H1 (cell line): ENCODE data around the gene SLIT3. TPM values are rescaled to one million over a fixed set of nuclear protein-coding genes. Genes with fewer than 3 reads are reported as not detected.

Experiments used
- CTCF ChIA-PET: fragments of 300-600 bp; sonication (Branson Sonifier 250); formaldehyde crosslinking; loops from one replicate; lab custom pipeline; 2021; ENCODE audit not compliant: partially characterized antibody; lab: Charles Lee
- POLR2A ChIA-PET: fragments of 300-600 bp; sonication (Branson Sonifier 250); formaldehyde crosslinking; loops from one replicate; lab custom pipeline; 2021; ENCODE audit warnings: inconsistent platforms; ENCODE audit not compliant: partially characterized antibody; lab: Charles Lee
- DNase-seq, 2 experiments: peaks; one replicate each; pipeline versions ENCODE4 v3.0.0 to v3.0.0-alpha.2; 2010 to 2022; ENCODE audit warnings: low spot score in 2 of 2, low read depth in 1 of 2, mixed read lengths in 1 of 2
- FAIRE-seq: peaks from 2 replicates; lab custom pipeline; 2011; peaks lifted over from hg19 to GRCh38; lab: Jason Lieb, UNC
- H2AFZ ChIP-seq: 2 replicates; pipeline ENCODE4 v1.8.1; 2012; ENCODE audit warnings: low read length, inconsistent platforms
- H2AK5ac ChIP-seq: 2 replicates; pipeline ENCODE4 v1.6.1; 2013; ENCODE audit warnings: low read depth, low read length
- H2BK120ac ChIP-seq: replicated peaks from 2 replicates; pipeline ENCODE3; 2013; ENCODE audit warnings: low read depth, low read length, inconsistent platforms
- H2BK12ac ChIP-seq: 2 replicates; pipeline ENCODE4 v1.6.1; 2013; ENCODE audit warnings: low read depth, low read length
- H2BK15ac ChIP-seq: 2 replicates; pipeline ENCODE4 v1.6.1; 2013; ENCODE audit warnings: low read length
- H2BK20ac ChIP-seq: 2 replicates; pipeline ENCODE4 v1.6.1; 2013; ENCODE audit warnings: low read length
- H2BK5ac ChIP-seq: 2 replicates; pipeline ENCODE4 v1.6.1; 2013; ENCODE audit warnings: low read depth, low read length
- H3K14ac ChIP-seq: 2 replicates; pipeline ENCODE4 v1.6.1; 2013; ENCODE audit warnings: inconsistent platforms; ENCODE audit not compliant: insufficient read length
- H3K18ac ChIP-seq: 2 replicates; pipeline ENCODE4 v1.6.1; 2013; ENCODE audit warnings: low read length; ENCODE audit errors: extremely low read depth
- H3K23ac ChIP-seq: 2 replicates; pipeline ENCODE4 v1.6.1; 2013; ENCODE audit warnings: inconsistent platforms; ENCODE audit not compliant: insufficient read length
- H3K23me2 ChIP-seq: 2 replicates; pipeline ENCODE4 v1.6.1; 2013; ENCODE audit warnings: low read depth, low read length
- H3K27ac ChIP-seq: 2 replicates; pipeline ENCODE4 v1.6.1; 2011; ENCODE audit warnings: low read depth, low read length, inconsistent platforms
- H3K27me3 ChIP-seq, 4 experiments: replicated peaks in 1 of 4; 1 replicate in 1 of 4; 2 replicates in 3 of 4; pipeline versions ENCODE4 v1.6.1 to v1.8.1; 2011 to 2013; ENCODE audit warnings: low read length in 3 of 4, mild to moderate bottlenecking in 3 of 4, inconsistent platforms in 2 of 4, mixed read lengths in 2 of 4, moderate library complexity in 1 of 4; ENCODE audit not compliant: control insufficient read depth in 3 of 4, insufficient read depth in 3 of 4; ENCODE audit errors: extremely low read depth in 1 of 4
- H3K36me3 ChIP-seq, 4 experiments: 2 replicates each; pipeline versions ENCODE4 v1.6.1 to v1.8.1; 2011 to 2013; ENCODE audit warnings: mild to moderate bottlenecking in 4 of 4, low read length in 3 of 4, moderate library complexity in 2 of 4, control low read depth in 1 of 4, inconsistent platforms in 1 of 4; ENCODE audit not compliant: insufficient read depth in 4 of 4, control insufficient read depth in 2 of 4
- H3K4ac ChIP-seq: replicated peaks from 2 replicates; pipeline ENCODE3; 2013; ENCODE audit warnings: low read length, low read depth, mixed read lengths, inconsistent platforms; ENCODE audit not compliant: insufficient read length
- H3K4me1 ChIP-seq, 4 experiments: replicated peaks in 1 of 4; 1 replicate in 1 of 4; 2 replicates in 3 of 4; pipeline versions ENCODE4 v1.6.1 to v1.8.1; 2011 to 2013; ENCODE audit warnings: low read length in 3 of 4, inconsistent platforms in 2 of 4, mixed read lengths in 1 of 4; ENCODE audit not compliant: insufficient read depth in 4 of 4, control insufficient read depth in 3 of 4
- H3K4me2 ChIP-seq, 2 experiments: 2 replicates each; pipeline versions ENCODE4 v1.6.1 to v1.8.1; 2011 to 2013; ENCODE audit warnings: low read depth in 2 of 2, low read length in 2 of 2, control low read depth in 1 of 2, inconsistent platforms in 1 of 2, mild to moderate bottlenecking in 1 of 2; ENCODE audit not compliant: insufficient read depth in 1 of 2
- H3K4me3 ChIP-seq, 4 experiments: fragments of 200-600, 300-600 bp in 1 of 4; sonication (generic), shearing (Covaris generic), sonication (Bioruptor Twin) in 1 of 4; 2 replicates each; pipeline versions ENCODE4 v1.5.1 to v1.8.1; 2011 to 2016; ENCODE audit warnings: low read length in 4 of 4, low read depth in 3 of 4, control low read depth in 2 of 4, inconsistent platforms in 2 of 4, mild to moderate bottlenecking in 2 of 4, mixed read lengths in 1 of 4, moderate library complexity in 1 of 4; ENCODE audit not compliant: insufficient read depth in 2 of 4; ENCODE audit errors: extremely low read depth in 1 of 4
- H3K56ac ChIP-seq: replicated peaks from 2 replicates; pipeline ENCODE3; 2013; ENCODE audit warnings: low read depth, mild to moderate bottlenecking, mixed read lengths, low read length, inconsistent platforms; ENCODE audit not compliant: insufficient read length
- H3K79me1 ChIP-seq: 2 replicates; pipeline ENCODE4 v1.6.1; 2013; ENCODE audit warnings: low read depth, low read length, control low read depth
- H3K79me2 ChIP-seq, 2 experiments: 2 replicates each; pipeline versions ENCODE4 v1.6.1 to v1.8.1; 2012 to 2013; ENCODE audit warnings: low read length in 2 of 2, mild to moderate bottlenecking in 2 of 2, inconsistent platforms in 1 of 2; ENCODE audit not compliant: insufficient read depth in 2 of 2, control insufficient read depth in 1 of 2
- H3K9ac ChIP-seq, 4 experiments: replicated peaks in 1 of 4; 1 replicate in 1 of 4; 2 replicates in 3 of 4; pipeline versions ENCODE4 v1.6.1 to v1.8.1; 2011 to 2013; ENCODE audit warnings: low read depth in 3 of 4, low read length in 3 of 4, control low read depth in 2 of 4, mild to moderate bottlenecking in 2 of 4, moderate library complexity in 2 of 4, inconsistent platforms in 1 of 4; ENCODE audit errors: extremely low read depth in 1 of 4
- H3K9me3 ChIP-seq, 2 experiments: 2 replicates each; pipeline versions ENCODE4 v1.6.1 to v1.8.1; 2012 to 2013; ENCODE audit warnings: mild to moderate bottlenecking in 2 of 2, moderate library complexity in 2 of 2, control low read depth in 1 of 2, inconsistent platforms in 1 of 2, low read depth in 1 of 2, low read length in 1 of 2, mixed read lengths in 1 of 2; ENCODE audit not compliant: insufficient read depth in 2 of 2
- H4K20me1 ChIP-seq, 2 experiments: replicated peaks in 1 of 2; 2 replicates each; pipeline versions ENCODE3 to v1.8.1; 2011 to 2013; ENCODE audit warnings: inconsistent platforms in 2 of 2, low read length in 2 of 2, mild to moderate bottlenecking in 1 of 2; ENCODE audit not compliant: insufficient read depth in 2 of 2, control insufficient read depth in 1 of 2
- H4K5ac ChIP-seq: 2 replicates; pipeline ENCODE4 v1.6.1; 2013; ENCODE audit warnings: low read length, low read depth, mixed read lengths, inconsistent platforms; ENCODE audit not compliant: insufficient read length
- H4K8ac ChIP-seq: 2 replicates; pipeline ENCODE4 v1.8.0; 2013; ENCODE audit warnings: mild to moderate bottlenecking, moderate library complexity, low read length, inconsistent platforms; ENCODE audit not compliant: insufficient read depth; ENCODE audit errors: extremely low read depth
- H4K91ac ChIP-seq: replicated peaks from 2 replicates; pipeline ENCODE3; 2013; ENCODE audit warnings: low read length, mixed read lengths, inconsistent platforms; ENCODE audit not compliant: insufficient read length
- CBX5 ChIP-seq: fragments of 300-800, 300-1000 bp; sonication (generic); IDR thresholded peaks from 2 replicates; pipeline ENCODE4 v1.7.1; 2016; ENCODE audit warnings: antibody characterized with exemption, low read length, low read depth
- CHD2 ChIP-seq: IDR thresholded peaks from 2 replicates; pipeline ENCODE4 v1.6.1; 2012; ENCODE audit warnings: low read length, improper control_type of control experiment
- CTBP2 ChIP-seq: IDR thresholded peaks from 2 replicates; pipeline ENCODE4 v1.7.0; 2011; ENCODE audit warnings: borderline replicate concordance, mild to moderate bottlenecking, moderate library complexity, mixed read lengths, low read length; ENCODE audit not compliant: insufficient read depth, insufficient read length
- CTCF ChIP-seq, 3 experiments: IDR thresholded peaks; 1 replicate in 2 of 3; 2 replicates in 1 of 3; pipeline versions ENCODE4 v1.5.1 to v1.6.1; 2011; ENCODE audit warnings: low read length in 3 of 3, mild to moderate bottlenecking in 3 of 3, inconsistent platforms in 2 of 3, low read depth in 1 of 3, moderate library complexity in 1 of 3; ENCODE audit not compliant: insufficient read depth in 1 of 3; ENCODE audit errors: control extremely low read depth in 1 of 3
- FOSL1 ChIP-seq: IDR thresholded peaks from 2 replicates; pipeline ENCODE4 v1.6.1; 2011; ENCODE audit warnings: mild to moderate bottlenecking, low read depth, low read length, moderate library complexity; ENCODE audit not compliant: insufficient read depth
- NRF1 ChIP-seq: IDR thresholded peaks from 2 replicates; pipeline ENCODE4 v1.6.1; 2011; ENCODE audit warnings: mild to moderate bottlenecking, low read depth, low read length, improper control_type of control experiment
- RAD21 ChIP-seq, 2 experiments: IDR thresholded peaks in 1 of 2; conservative IDR thresholded peaks in 1 of 2; 2 replicates each; pipeline ENCODE4 v1.6.1; 2011; ENCODE audit warnings: low read depth in 2 of 2, low read length in 2 of 2, improper control_type of control experiment in 1 of 2, inconsistent platforms in 1 of 2, mild to moderate bottlenecking in 1 of 2, moderate library complexity in 1 of 2
- RNF2 ChIP-seq: fragments of 200-900, 300-1000 bp; sonication (generic); IDR thresholded peaks from 2 replicates; pipeline ENCODE4 v1.7.1; 2016; ENCODE audit warnings: borderline replicate concordance, low read depth, mild to moderate bottlenecking, antibody characterized with exemption, low read length; ENCODE audit not compliant: poor library complexity, severe bottlenecking; ENCODE audit errors: missing control alignments
- SAP30 ChIP-seq: fragments of 300-600 bp; sonication (generic); IDR thresholded peaks from 2 replicates; pipeline ENCODE4 v1.7.1; 2012; ENCODE audit warnings: low read length, moderate library complexity, mild to moderate bottlenecking, inconsistent platforms; ENCODE audit not compliant: insufficient read depth, insufficient replicate concordance
- TAF1 ChIP-seq: IDR thresholded peaks from 2 replicates; pipeline ENCODE4 v1.6.1; 2011; ENCODE audit warnings: mild to moderate bottlenecking, low read depth, low read length
- TEAD4 ChIP-seq: IDR thresholded peaks from 2 replicates; pipeline ENCODE4 v1.6.1; 2012; ENCODE audit warnings: low read depth, low read length, inconsistent platforms, mixed read lengths
- WGBS, 2 experiments: shearing (Covaris generic) in 1 of 2; methylation state at CpG; one replicate each; pipeline versions ENCODE4 v1.1.6 to v1.1.7; 2013 to 2015; ENCODE audit warnings: low lambda C conversion rate in 2 of 2, mixed read lengths in 2 of 2, inconsistent platforms in 1 of 2, low coverage in 1 of 2, missing lambda C conversion rate in 1 of 2; ENCODE audit not compliant: insufficient replicate concordance in 2 of 2, insufficient coverage in 1 of 2, insufficient read length in 1 of 2; ENCODE audit errors: extremely low coverage in 1 of 2, missing lambda C conversion rate in 1 of 2; 5-methylcytosine and 5-hydroxymethylcytosine counted together
- polyA plus RNA-seq, 7 experiments: library from polyadenylated mRNA; depleted of rRNA in 3 of 7; stranded (reverse) in 5 of 7; unstranded in 2 of 7; fragments of >200 nt in 5 of 7; fragments of 200-250 nt in 2 of 7; gene quantifications; 1 replicate in 5 of 7; 2 replicates in 1 of 7; 4 replicates in 1 of 7; pipeline versions ENCODE4 v1.2.1 to v1.2.3, GENCODE V29; 2011 to 2013; ENCODE audit warnings: missing spikeins in 2 of 7, mixed read lengths in 2 of 7
- total RNA-seq: library from RNA; stranded (reverse); fragmentation: NEBNext Ultra II Directional; extraction: Animal tissue kit (Norgen Biotek cat#: 25700); gene quantifications from 2 replicates; pipeline ENCODE4 v1.2.1, GENCODE V29; 2021

The SLIT3 gene
- total and polyA plus RNA-seq, 2 of the 8 experiments (the other 6 are each of a cell fraction or from before 2014, with no cell fraction given), result 1.1 to 1.2 TPM

GRCh38 chr5:168788107-168788506 lies 512.8 kb downstream of the SLIT3 start:
- no peak overlapping the region for H3K18ac ChIP-seq
- no peak overlapping the region for H3K4ac ChIP-seq
- ChIA-PET POLR2A (no interaction called here), CTCF (interaction anchor here (1.7 kb wide), 1 partner anchor 105 kb away, joined by 3 read pairs; no protein-coding TSS in a partner anchor)
- no peak overlapping the region for H3K4me3 ChIP-seq
- no peaks in the 10 kb centered on the region for H3K79me1 ChIP-seq
- H3K9ac ChIP-seq, result no peak overlapping the region
- no peak overlapping the region for H2BK12ac ChIP-seq
- H4K91ac ChIP-seq, result no peak overlapping the region
- H4K8ac ChIP-seq, result no peak overlapping the region
- H2BK15ac ChIP-seq, result no peak overlapping the region
- peaks cover 0 to 10% (median 0%) of the 10 kb centered on the region in 4 experiments; a peak in 2 of 7 replicates for H3K4me1 ChIP-seq
- no peak overlapping the region for H3K23ac ChIP-seq
- DNase-seq (no peak), FAIRE-seq (no peak)
- no peaks in the 10 kb centered on the region for H3K27me3 ChIP-seq
- no peak overlapping the region for H2AFZ ChIP-seq
- no peak overlapping the region for H3K14ac ChIP-seq
- 89% methylated on average over 3 of the region's 4 CpGs; no CpG with 5 or more reads in 1 of the 2 experiments for WGBS, 2 experiments
- no peaks in the 10 kb centered on the region for H3K9me3 ChIP-seq
- H2BK20ac ChIP-seq, result no peak overlapping the region
- H3K23me2 ChIP-seq, result no peaks in the 10 kb centered on the region
- no peak overlapping the region for H3K27ac ChIP-seq
- no peaks in the 10 kb centered on the region for H4K20me1 ChIP-seq
- no peak overlapping the region for H3K4me2 ChIP-seq
- no peaks in the 10 kb centered on the region for H3K79me2 ChIP-seq
- H3K36me3 ChIP-seq, result no peaks in the 10 kb centered on the region
- H2AK5ac ChIP-seq, result no peak overlapping the region
- H3K56ac ChIP-seq, result no peak overlapping the region
- H4K5ac ChIP-seq, result no peak overlapping the region
- no peak overlapping the region for H2BK120ac ChIP-seq
- H2BK5ac ChIP-seq, result no peak overlapping the region
- TF ChIP-seq NRF1 (no peak), CTBP2 (no peak), CHD2 (no peak), FOSL1 (no peak), RAD21 (IDR thresholded peaks at IDR 0.05 in 1 of 2, conservative IDR thresholded peaks at IDR 0.05 in 1 of 2; ENCODE audit: low read depth in 2 of 2, low read length in 2 of 2) (no peak), TAF1 (no peak), RNF2 (no peak), CTCF (IDR thresholded peaks at IDR 0.05; ENCODE audit: control extremely low read depth in 1 of 3, insufficient read depth in 1 of 3, low read depth in 1 of 3, low read length in 3 of 3) (no peak), TEAD4 (no peak), SAP30 (no peak), CBX5 (no peak)
